Measurements from ENCODE around the gene KCNQ2. TPM values are rescaled to one million over a fixed set of nuclear protein-coding genes. Genes with fewer than 3 reads are reported as not detected.

Gene KCNQ2
- total RNA-seq, 1 donor from 2014 or later = 14.6 TPM

GRCh38 chr20:63422653-63423052, 49.8 kb downstream of the KCNQ2 start:
- Mint-ChIP-seq H3K9me3 (ENCODE audit: low read depth) (no peaks in the 10 kb centered on the region), H3K27ac (no peak overlapping the region), H3K27me3 (no peaks in the 10 kb centered on the region), H3K4me3 (ENCODE audit: low read depth) (no peak overlapping the region), H3K4me1 (ENCODE audit: low read depth) (no peaks in the 10 kb centered on the region), H3K36me3 (ENCODE audit: insufficient read depth) (peaks cover 2% of the 10 kb centered on the region)
- no peak for DNase-seq (ENCODE audit: low spot score, unreplicated experiment)
- no peak for TF ChIP-seq CTCF (IDR thresholded peaks at IDR 0.05; ENCODE audit: unreplicated experiment)

GRCh38 chr20:63421913-63422312, 50.5 kb downstream of the KCNQ2 start:
- Mint-ChIP-seq H3K9me3 (ENCODE audit: low read depth) (no peaks in the 10 kb centered on the region), H3K4me1 (ENCODE audit: low read depth) (no peaks in the 10 kb centered on the region), H3K27me3 (no peaks in the 10 kb centered on the region), H3K36me3 (ENCODE audit: insufficient read depth) (peaks cover 2% of the 10 kb centered on the region), H3K27ac (no peak overlapping the region), H3K4me3 (ENCODE audit: low read depth) (no peak overlapping the region)
- DNase-seq (ENCODE audit: low spot score, unreplicated experiment) = no peak
- TF ChIP-seq CTCF (IDR thresholded peaks at IDR 0.05; ENCODE audit: unreplicated experiment) = no peak

- Mint-ChIP-seq H3K9me3 (ENCODE audit: low read depth) (no peaks in the 10 kb centered on the region), H3K27ac (no peak overlapping the region), H3K4me3 (ENCODE audit: low read depth) (no peak overlapping the region), H3K4me1 (ENCODE audit: low read depth) (no peaks in the 10 kb centered on the region), H3K36me3 (ENCODE audit: insufficient read depth) (peaks cover 2% of the 10 kb centered on the region), H3K27me3 (no peaks in the 10 kb centered on the region)
- DNase-seq (ENCODE audit: low spot score, unreplicated experiment) = no peak
- TF ChIP-seq CTCF (IDR thresholded peaks at IDR 0.05; ENCODE audit: unreplicated experiment) = no peak
Observed at GRCh38 chr20:63421094-63421692, 51.3 kb downstream of the KCNQ2 start.

GRCh38 chr20:63420359-63421093, 51.9 kb downstream of the KCNQ2 start:
- Mint-ChIP-seq H3K4me3 (ENCODE audit: low read depth) (no peak overlapping the region), H3K36me3 (ENCODE audit: insufficient read depth) (peaks cover 2% of the 10 kb centered on the region), H3K9me3 (ENCODE audit: low read depth) (no peaks in the 10 kb centered on the region), H3K27ac (no peak overlapping the region), H3K27me3 (no peaks in the 10 kb centered on the region), H3K4me1 (ENCODE audit: low read depth) (no peaks in the 10 kb centered on the region)
- DNase-seq (ENCODE audit: low spot score, unreplicated experiment) = no peak
- TF ChIP-seq CTCF (IDR thresholded peaks at IDR 0.05; ENCODE audit: unreplicated experiment) = no peak

GRCh38 chr20:63419299-63419698, 53.2 kb downstream of the KCNQ2 start:
- no peak overlapping the region for H3K27ac Mint-ChIP-seq
- H3K9me3 Mint-ChIP-seq (ENCODE audit: low read depth) = no peaks in the 10 kb centered on the region
- no peaks in the 10 kb centered on the region for H3K4me1 Mint-ChIP-seq (ENCODE audit: low read depth)
- no peak for DNase-seq (ENCODE audit: low spot score, unreplicated experiment)
- no peak for TF ChIP-seq CTCF (IDR thresholded peaks at IDR 0.05; ENCODE audit: unreplicated experiment)
- no peaks in the 10 kb centered on the region for H3K27me3 Mint-ChIP-seq
- no peak overlapping the region for H3K4me3 Mint-ChIP-seq (ENCODE audit: low read depth)
- H3K36me3 Mint-ChIP-seq (ENCODE audit: insufficient read depth) = no peaks in the 10 kb centered on the region
